GM23338 (cell line): ENCODE data around the gene CYP3A4. TPM values are rescaled to one million over a fixed set of nuclear protein-coding genes. Genes with fewer than 3 reads are reported as not detected.

Source experiments
- ATAC-seq: fragments of 200-7000 bp; cut with Tn5 transposase; 3 replicates; pipeline ENCODE4 v1.9.1; 2020
- DNase-seq: peaks from one replicate; pipeline ENCODE4 v3.0.0-alpha.2; 2015; ENCODE audit warnings: low spot score
- H2AFZ ChIP-seq: fragments of 200-600 bp; sonication (generic); 2 replicates; pipeline ENCODE4 v1.8.0; 2016; ENCODE audit warnings: antibody characterized with exemption, mild to moderate bottlenecking, moderate library complexity
- H3F3A ChIP-seq: fragments of 200-600 bp; sonication (generic); replicated peaks from 2 replicates; pipeline ENCODE4 v1.8.0; 2017; ENCODE audit warnings: antibody characterized with exemption, mixed run types, low read depth
- H3K27ac ChIP-seq: fragments of 200-600 bp; sonication (generic); 2 replicates; pipeline ENCODE4 v1.6.1; 2016; ENCODE audit warnings: low read depth
- H3K27me3 ChIP-seq: fragments of 200-600 bp; sonication (generic); 2 replicates; pipeline ENCODE4 v1.8.0; 2016; ENCODE audit warnings: mild to moderate bottlenecking, mixed run types, moderate library complexity; ENCODE audit not compliant: insufficient read depth
- H3K36me3 ChIP-seq: fragments of 200-600 bp; sonication (generic); 2 replicates; pipeline ENCODE4 v1.8.0; 2016; ENCODE audit warnings: mild to moderate bottlenecking; ENCODE audit not compliant: insufficient read depth
- H3K4me1 ChIP-seq: fragments of 200-600 bp; sonication (generic); 2 replicates; pipeline ENCODE4 v1.8.0; 2016; ENCODE audit warnings: mild to moderate bottlenecking, moderate library complexity; ENCODE audit not compliant: insufficient read depth
- H3K4me2 ChIP-seq: fragments of 200-600 bp; sonication (generic); 2 replicates; pipeline ENCODE4 v1.7.1; 2017; ENCODE audit warnings: mixed run types
- H3K4me3 ChIP-seq: fragments of 200-600 bp; sonication (generic); 2 replicates; pipeline ENCODE4 v1.6.1; 2016; ENCODE audit warnings: mixed run types
- H3K79me2 ChIP-seq: fragments of 200-600 bp; sonication (generic); replicated peaks from 2 replicates; pipeline ENCODE4 v1.8.0; 2017; ENCODE audit warnings: mild to moderate bottlenecking; ENCODE audit not compliant: insufficient read depth
- H3K9me2 ChIP-seq: fragments of 200-600 bp; sonication (generic); 2 replicates; pipeline ENCODE4 v1.8.0; 2017; ENCODE audit not compliant: insufficient read depth
- H4K20me1 ChIP-seq: fragments of 200-600 bp; sonication (generic); replicated peaks from 2 replicates; pipeline ENCODE4 v1.8.0; 2017; ENCODE audit warnings: mild to moderate bottlenecking; ENCODE audit not compliant: insufficient read depth
- H3K27ac Mint-ChIP-seq: 2 replicates; pipeline ENCODE4 v1.8.0; 2020; ENCODE audit warnings: inconsistent platforms, mild to moderate bottlenecking, moderate library complexity, mixed read lengths
- H3K27me3 Mint-ChIP-seq: 3 replicates; pipeline ENCODE4 v1.8.0; 2022; ENCODE audit warnings: low read depth, mild to moderate bottlenecking, moderate library complexity, mixed read lengths, inconsistent platforms; ENCODE audit not compliant: insufficient read depth, poor library complexity
- H3K36me3 Mint-ChIP-seq: 3 replicates; pipeline ENCODE4 v1.8.0; 2021; ENCODE audit warnings: low read depth, mild to moderate bottlenecking, inconsistent platforms, moderate library complexity, mixed read lengths
- H3K4me1 Mint-ChIP-seq: 3 replicates; pipeline ENCODE4 v1.8.0; 2020; ENCODE audit warnings: mild to moderate bottlenecking, inconsistent platforms, mixed read lengths
- H3K4me3 Mint-ChIP-seq: 3 replicates; pipeline ENCODE4 v1.8.0; 2021; ENCODE audit warnings: moderate library complexity, mild to moderate bottlenecking, inconsistent platforms, mixed read lengths
- H3K9me3 Mint-ChIP-seq: 3 replicates; pipeline ENCODE4 v1.8.0; 2020; ENCODE audit warnings: moderate library complexity, mild to moderate bottlenecking, inconsistent platforms, mixed read lengths
- CREB1 ChIP-seq: fragments of 250-450 bp; sonication (Bioruptor Pico); IDR thresholded peaks from 2 replicates; pipeline ENCODE4 v1.5.0; 2020; ENCODE audit warnings: low read depth, mild to moderate bottlenecking, moderate library complexity
- CTCF ChIP-seq, 2 experiments: fragments of 200-600 bp in 1 of 2; sonication (generic) in 1 of 2; conservative IDR thresholded peaks; 2 replicates each; pipeline versions ENCODE4 v1.5.1 to v1.6.1; 2016 to 2017; ENCODE audit warnings: antibody characterized with exemption in 2 of 2, low read depth in 2 of 2, mild to moderate bottlenecking in 2 of 2, moderate library complexity in 1 of 2
- ETS1 ChIP-seq: IDR thresholded peaks from 2 replicates; pipeline ENCODE4 v1.6.1; 2016; ENCODE audit warnings: antibody characterized with exemption
- EZH2 ChIP-seq: fragments of 200-600 bp; sonication (generic); IDR thresholded peaks from one replicate; pipeline ENCODE4 v1.8.0; 2017; ENCODE audit warnings: antibody characterized with exemption, mild to moderate bottlenecking, low read depth; ENCODE audit not compliant: unreplicated experiment
- EZH2phosphoT487 ChIP-seq: fragments of 200-600 bp; sonication (generic); IDR thresholded peaks from one replicate; pipeline ENCODE4 v1.8.1; 2018; ENCODE audit warnings: antibody characterized with exemption; ENCODE audit not compliant: unreplicated experiment
- JUNB ChIP-seq: IDR thresholded peaks from one replicate; pipeline ENCODE4 v1.6.1; 2016; ENCODE audit warnings: antibody characterized with exemption; ENCODE audit not compliant: unreplicated experiment
- NANOG ChIP-seq: IDR thresholded peaks from 2 replicates; pipeline ENCODE4 v1.6.1; 2016; ENCODE audit warnings: antibody characterized with exemption, borderline replicate concordance
- POLR2AphosphoS5 ChIP-seq: IDR thresholded peaks from 2 replicates; pipeline ENCODE4 v1.6.1; 2016; ENCODE audit warnings: antibody characterized with exemption, low read depth
- REST ChIP-seq: IDR thresholded peaks from one replicate; pipeline ENCODE4 v1.6.1; 2018; ENCODE audit warnings: antibody characterized with exemption; ENCODE audit not compliant: unreplicated experiment
- STAT1 ChIP-seq: IDR thresholded peaks from one replicate; pipeline ENCODE4 v1.6.1; 2016; ENCODE audit warnings: antibody characterized with exemption; ENCODE audit not compliant: unreplicated experiment
- ZNF114 ChIP-seq: fragments of 250-450 bp; sonication (Bioruptor Pico); IDR thresholded peaks from 2 replicates; pipeline ENCODE4 v1.5.0; 2020; ENCODE audit warnings: mild to moderate bottlenecking, moderate library complexity
- ZNF331 ChIP-seq: fragments of 250-450 bp; sonication (Bioruptor Pico); IDR thresholded peaks from 2 replicates; pipeline ENCODE4 v1.5.0; 2020; ENCODE audit warnings: low read depth, mild to moderate bottlenecking, moderate library complexity
- ZNF462 ChIP-seq: fragments of 250-450 bp; sonication (Bioruptor Pico); IDR thresholded peaks from 2 replicates; pipeline ENCODE4 v1.5.0; 2020; ENCODE audit warnings: mild to moderate bottlenecking, moderate library complexity
- polyA plus RNA-seq: library from polyadenylated mRNA; unstranded; fragments of >200 nt; fragmentation: Nextera tagmentation; extraction: Ambion mirVana; gene quantifications from 2 replicates; pipeline ENCODE4 v1.2.1, GENCODE V29; 2016
- total RNA-seq: library from RNA; depleted of rRNA; stranded (reverse); fragments of >200 nt; shearing (Covaris generic); gene quantifications from 2 replicates; pipeline ENCODE4 v1.2.3, GENCODE V29; 2014

Gene CYP3A4
- total and polyA plus RNA-seq, 2 experiments from 2014 or later, result not detected

- H3K9me2 ChIP-seq, result peaks cover 4% of the 10 kb centered on the region; the same call in 1 of the 2 replicates
- no peak overlapping the region for H3K4me2 ChIP-seq
- DNase-seq (no peak), ATAC-seq (no peak)
- no peaks in the 10 kb centered on the region for H3K36me3 Mint-ChIP-seq
- H3K9me3 Mint-ChIP-seq, result no peaks in the 10 kb centered on the region
- no peaks in the 10 kb centered on the region for H3K4me1 ChIP-seq
- H3K4me1 Mint-ChIP-seq, result peaks cover 4% of the 10 kb centered on the region; the same call in 1 of the 3 replicates
- H2AFZ ChIP-seq, result no peak overlapping the region
- H3K27me3 Mint-ChIP-seq, result peaks cover 2% of the 10 kb centered on the region
- no peak for TF ChIP-seq ETS1
- TF ChIP-seq ZNF462, result no peak
- TF ChIP-seq ZNF114, result no peak
- no peak for TF ChIP-seq CTCF (conservative IDR thresholded peaks at IDR 0.05; ENCODE audit: low read depth in 2 of 2)
- TF ChIP-seq JUNB, result no peak
- TF ChIP-seq EZH2, result no peak
- no peak for TF ChIP-seq REST
- no peak for TF ChIP-seq ZNF331
- TF ChIP-seq NANOG, result no peak
- TF ChIP-seq POLR2AphosphoS5, result no peak
- TF ChIP-seq EZH2phosphoT487, result no peak
- no peak for TF ChIP-seq CREB1 (CRISPR knock-in tag)
- TF ChIP-seq STAT1, result no peak
- H3K79me2 ChIP-seq, result no peaks in the 10 kb centered on the region
- H3F3A ChIP-seq, result no peaks in the 10 kb centered on the region
- no peak overlapping the region for H3K27ac Mint-ChIP-seq
- no peak overlapping the region for H3K4me3 ChIP-seq
- H3K27ac ChIP-seq, result no peak overlapping the region
- H3K4me3 Mint-ChIP-seq, result no peak overlapping the region
- no peaks in the 10 kb centered on the region for H3K36me3 ChIP-seq
- H4K20me1 ChIP-seq, result no peaks in the 10 kb centered on the region
- H3K27me3 ChIP-seq, result no peaks in the 10 kb centered on the region
Observed at GRCh38 chr7:99731638-99732374, 52.2 kb downstream of the CYP3A4 start.
